Effector memory CD4-positive, alpha-beta T cell (primary cell): ENCODE data around the gene GANAB.
A peak's percentile ranks its signal among the peaks of the same experiment; 100 is the strongest.
"Not testable (repeated sequence)": the region's sequence is repeated elsewhere in the genome, so short reads cannot be mapped to it uniquely, and the experiment has no call there.

ENCODE experiments used
- DNase-seq, 3 donors: peaks; one replicate each; pipeline ENCODE4 v3.0.0-alpha.2; 2020
- H3K27ac ChIP-seq: 2 replicates; pipeline ENCODE4 v1.7.0; 2013; ENCODE audit warnings: mild to moderate bottlenecking, low read length, moderate library complexity; ENCODE audit not compliant: insufficient read depth, poor library complexity, severe bottlenecking
- H3K27me3 ChIP-seq: replicated peaks from 2 replicates; pipeline ENCODE4 v1.7.0; 2013; ENCODE audit warnings: mild to moderate bottlenecking, low read length; ENCODE audit not compliant: insufficient read depth, control insufficient read depth, poor library complexity, severe bottlenecking
- H3K36me3 ChIP-seq: 2 replicates; pipeline ENCODE4 v1.7.0; 2013; ENCODE audit warnings: mild to moderate bottlenecking, low read length, moderate library complexity; ENCODE audit not compliant: control insufficient read depth, insufficient read depth
- H3K4me1 ChIP-seq: 2 replicates; pipeline ENCODE4 v1.7.0; 2013; ENCODE audit warnings: low read length, mild to moderate bottlenecking; ENCODE audit not compliant: control insufficient read depth, insufficient read depth, poor library complexity, severe bottlenecking
- H3K4me3 ChIP-seq: 2 replicates; pipeline ENCODE4 v1.7.0; 2013; ENCODE audit warnings: low read length, low read depth, mild to moderate bottlenecking; ENCODE audit not compliant: insufficient read depth, poor library complexity, severe bottlenecking
- H3K9me3 ChIP-seq: 2 replicates; pipeline ENCODE4 v1.7.0; 2013; ENCODE audit warnings: mild to moderate bottlenecking, low read length, moderate library complexity; ENCODE audit not compliant: control insufficient read depth

GANAB gene

DNA sequence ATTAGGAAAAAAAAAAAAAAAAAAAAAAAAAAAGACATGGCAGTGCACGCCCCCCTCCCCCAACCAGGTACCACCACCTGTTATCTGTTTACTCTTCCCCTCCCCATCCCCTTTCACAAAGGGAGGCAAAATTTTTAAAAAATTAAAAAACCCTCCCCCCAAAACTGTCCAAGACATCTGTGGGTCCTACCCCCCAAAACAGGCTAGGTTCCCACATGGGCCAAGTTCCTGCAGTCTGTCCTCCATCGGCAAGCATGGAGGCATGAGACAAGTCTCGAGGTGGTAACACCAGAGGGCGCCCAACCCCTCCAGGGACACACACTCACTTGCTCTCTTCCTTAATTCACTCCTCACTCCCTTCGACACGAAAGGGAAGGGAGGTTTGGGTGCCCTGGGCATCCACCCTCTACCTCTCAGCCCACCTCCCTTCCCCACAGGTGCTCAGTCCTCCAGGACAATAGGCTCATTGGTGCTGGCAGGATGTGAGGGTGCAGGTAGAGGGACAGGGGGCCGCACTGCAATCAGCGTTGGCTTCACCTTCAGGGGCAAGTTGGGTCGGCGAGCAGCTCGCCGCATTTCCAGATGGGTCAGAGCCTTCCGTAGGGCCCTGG is 52.9 kb downstream of the GANAB start:
- Histone ChIP-seq H3K36me3 (peaks cover 48% of the 10 kb centered on the region), H3K4me3 (no peak overlapping the region), H3K4me1 (peaks cover 25% of the 10 kb centered on the region), H3K9me3 (no peaks in the 10 kb centered on the region), H3K27ac (peak overlapping the region; percentile 6), H3K27me3 (no peaks in the 10 kb centered on the region)
- peak; percentile 45 to 68 (median 58) for DNase-seq

DNA sequence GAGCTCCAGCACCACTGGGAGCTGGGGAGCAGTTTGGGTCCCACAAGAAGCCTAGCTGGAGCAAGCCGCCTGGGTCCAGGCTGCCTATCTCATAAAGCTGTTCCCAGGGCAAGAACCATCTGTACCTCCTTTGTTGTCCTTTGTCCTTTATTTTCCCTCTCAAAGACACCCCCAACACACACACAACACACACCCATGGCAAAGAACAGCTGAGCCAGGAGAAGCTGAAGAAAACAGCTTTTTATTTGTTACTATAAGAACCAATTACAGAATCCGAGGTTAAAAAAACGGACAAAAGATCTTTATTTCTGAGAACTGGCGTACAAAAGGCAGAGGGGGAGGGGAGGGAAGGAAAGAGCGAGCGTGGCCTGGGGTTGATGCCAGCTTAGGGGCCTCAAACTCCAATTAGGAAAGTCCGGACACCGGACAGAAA is 53.4 kb downstream of the GANAB start:
- peaks cover 20% of the 10 kb centered on the region for H3K4me1 ChIP-seq
- no peak for DNase-seq
- H3K27ac ChIP-seq = peak overlapping the region; percentile 89
- H3K4me3 ChIP-seq = no peak overlapping the region
- no peaks in the 10 kb centered on the region for H3K27me3 ChIP-seq
- H3K36me3 ChIP-seq = peaks cover 43% of the 10 kb centered on the region
- H3K9me3 ChIP-seq = no peaks in the 10 kb centered on the region

DNA sequence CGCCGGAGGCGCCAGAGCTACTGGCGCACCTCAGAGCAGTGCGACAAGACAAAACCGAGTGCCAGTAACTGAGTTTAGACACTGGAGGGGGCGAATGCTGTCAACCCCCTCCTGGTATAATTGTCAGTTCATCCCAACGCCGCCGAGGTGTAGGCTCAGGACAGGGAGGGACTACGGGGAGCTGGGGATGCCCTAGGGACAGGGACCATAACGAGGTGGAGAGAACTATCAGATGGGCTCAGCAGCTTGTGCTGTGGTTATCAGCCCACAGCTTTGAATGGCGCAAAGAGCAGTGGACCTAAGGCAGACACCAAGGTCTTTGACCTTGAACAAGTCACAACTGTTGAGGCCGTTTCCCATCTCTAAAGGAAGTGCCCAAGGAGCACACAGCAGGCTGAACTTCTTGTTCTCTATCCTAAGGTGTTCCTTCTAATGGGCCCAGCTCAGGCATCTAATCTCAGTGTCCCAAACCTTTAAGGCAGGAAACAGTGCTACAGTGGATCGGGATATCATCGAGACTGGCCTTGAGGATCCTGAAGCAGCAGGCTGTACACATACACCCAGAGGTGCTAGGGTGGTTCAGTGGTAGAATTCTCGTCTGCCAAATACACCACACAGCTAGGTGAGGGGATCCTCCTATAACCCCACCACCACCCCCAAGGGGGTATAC is 54.1 kb downstream of the GANAB start:
- H3K4me3 ChIP-seq = peak overlapping the region; percentile 57
- H3K27ac ChIP-seq = peak overlapping the region; percentile 89
- no peaks in the 10 kb centered on the region for H3K9me3 ChIP-seq
- H3K27me3 ChIP-seq = no peaks in the 10 kb centered on the region
- H3K4me1 ChIP-seq = peaks cover 20% of the 10 kb centered on the region
- no peak for DNase-seq
- peaks cover 35% of the 10 kb centered on the region for H3K36me3 ChIP-seq

GRCh38 chr11:62591448-62592145 is 54.8 kb downstream of the GANAB start, which contains the start of gene TUT1:
Gene TUT1 (minus strand): TSS chr11:62591523. CDS start chr11:62591485, 38 bp downstream.
- Histone ChIP-seq H3K9me3 (no peaks in the 10 kb centered on the region), H3K27me3 (no peaks in the 10 kb centered on the region), H3K4me3 (peak within 1 kb of the TSS; percentile 78), H3K27ac (peak within 1 kb of the TSS; percentile 89), H3K36me3 (peaks cover 30% of the 10 kb centered on the region), H3K4me1 (peaks cover 20% of the 10 kb centered on the region)
- DNase-seq = peak; percentile 95 to 96 (median 96)

DNA sequence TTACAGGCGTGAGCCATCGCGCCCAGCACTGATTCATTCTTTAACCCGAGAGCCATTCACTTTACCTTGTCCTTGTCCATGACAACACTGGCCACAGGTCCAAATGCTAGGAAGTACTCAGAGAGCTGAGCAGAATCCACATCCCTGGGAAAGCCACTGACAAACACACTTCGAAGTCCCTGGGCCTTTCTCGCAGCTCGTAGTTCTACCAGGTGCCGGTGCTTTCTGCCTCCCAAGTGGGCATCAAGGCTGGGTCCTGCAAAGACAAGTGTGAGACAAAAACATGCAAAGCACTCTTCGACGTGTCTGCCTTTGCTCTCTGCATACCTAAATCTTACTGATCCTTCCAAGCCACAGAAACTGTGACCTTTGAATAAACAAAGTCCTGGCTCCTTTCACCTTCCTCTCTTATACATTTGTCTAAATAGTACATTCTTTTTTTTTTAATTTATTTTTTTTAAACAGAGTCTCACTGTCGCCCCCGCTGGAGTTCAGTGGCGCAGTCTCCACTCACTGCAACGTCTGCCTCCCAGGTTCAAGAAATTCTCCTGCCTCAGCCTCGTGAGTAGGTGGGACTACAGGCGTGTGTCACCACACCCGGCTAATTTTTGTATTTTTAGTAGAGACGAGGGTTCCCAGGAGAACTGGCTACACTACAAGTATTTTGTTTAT is 57.3 kb downstream of the GANAB start:
- Histone ChIP-seq H3K4me3 (no peak overlapping the region), H3K36me3 (peaks cover 18% of the 10 kb centered on the region), H3K4me1 (peaks cover 20% of the 10 kb centered on the region), H3K27me3 (no peaks in the 10 kb centered on the region), H3K9me3 (no peaks in the 10 kb centered on the region), H3K27ac (no peak overlapping the region)
- no peak for DNase-seq

DNA sequence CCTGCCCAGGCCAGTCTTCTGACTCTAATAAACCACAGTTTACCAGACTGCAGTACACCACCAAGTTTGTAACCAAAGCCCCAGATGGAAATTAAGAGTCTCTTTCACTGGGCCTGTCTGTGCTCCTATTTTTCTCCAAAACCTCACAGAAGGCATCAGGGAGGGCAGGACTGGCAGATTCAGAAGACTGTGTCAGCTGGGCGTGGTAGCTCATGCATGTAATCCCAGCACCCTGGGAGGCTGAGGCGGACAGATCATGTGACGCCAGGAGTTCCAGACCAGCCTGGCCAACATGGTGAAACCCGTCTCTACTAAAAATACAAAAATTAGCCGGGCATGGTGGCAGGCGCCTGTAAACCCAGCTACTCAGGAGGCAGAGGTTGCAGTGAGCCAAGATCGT is 61.1 kb downstream of the GANAB start:
- peaks cover 30% of the 10 kb centered on the region for H3K36me3 ChIP-seq
- not testable (repeated sequence) for H3K4me1 ChIP-seq, H3K4me3 ChIP-seq, DNase-seq, H3K27me3 ChIP-seq, H3K27ac ChIP-seq, H3K9me3 ChIP-seq

- not testable (repeated sequence) for H3K4me3 ChIP-seq, H3K4me1 ChIP-seq, H3K9me3 ChIP-seq, H3K27me3 ChIP-seq, H3K27ac ChIP-seq, DNase-seq
- peaks cover 48% of the 10 kb centered on the region for H3K36me3 ChIP-seq
Measured at GRCh38 chr11:62581735-62582134, 64.7 kb downstream of the GANAB start.

- Histone ChIP-seq H3K9me3 (no peaks in the 10 kb centered on the region), H3K4me3 (no peak overlapping the region), H3K4me1 (no peaks in the 10 kb centered on the region), H3K27me3 (no peaks in the 10 kb centered on the region), H3K27ac (no peak overlapping the region), H3K36me3 (peaks cover 46% of the 10 kb centered on the region)
- DNase-seq = no peak
Measured at GRCh38 chr11:62580959-62581715, 65.3 kb downstream of the GANAB start.

GRCh38 chr11:62579252-62579651 is 67.2 kb downstream of the GANAB start:
- Histone ChIP-seq H3K27me3 (no peaks in the 10 kb centered on the region), H3K4me3 (no peak overlapping the region), H3K27ac (no peak overlapping the region), H3K4me1 (no peaks in the 10 kb centered on the region), H3K9me3 (no peaks in the 10 kb centered on the region), H3K36me3 (peaks cover 36% of the 10 kb centered on the region)
- no peak for DNase-seq
